Liver (tissue), 9 donors: ENCODE data around the gene UBE2C. TPM values are rescaled to one million over a fixed set of nuclear protein-coding genes. Genes with fewer than 3 reads are reported as not detected.
"Not testable (repeated sequence)": the region's sequence is repeated elsewhere in the genome, so short reads cannot be mapped to it uniquely, and the experiment has no call there.

ENCODE experiments used
- DNase-seq: peaks from one replicate; pipeline ENCODE4 v3.0.0-alpha.2; 2017; ENCODE audit warnings: low spot score
- H3K27ac ChIP-seq, 2 donors: one replicate each; pipeline ENCODE4 v1.7.0; 2013; ENCODE audit warnings: inconsistent platforms in 2 of 2, low read length in 2 of 2, control low read depth in 1 of 2, low read depth in 1 of 2, mild to moderate bottlenecking in 1 of 2
- H3K27me3 ChIP-seq, 4 donors: one replicate each; pipeline versions ENCODE4 v1.6.1 to v1.7.0; 2013; ENCODE audit warnings: low read length in 3 of 4, inconsistent platforms in 1 of 4, mild to moderate bottlenecking in 1 of 4, moderate library complexity in 1 of 4; ENCODE audit not compliant: control insufficient read depth in 4 of 4, insufficient read depth in 4 of 4
- H3K36me3 ChIP-seq, 4 donors: one replicate each; pipeline versions ENCODE4 v1.6.1 to v1.7.0; 2013; ENCODE audit warnings: low read length in 3 of 4, mild to moderate bottlenecking in 3 of 4, low read depth in 1 of 4, moderate library complexity in 1 of 4; ENCODE audit not compliant: control insufficient read depth in 4 of 4, insufficient read depth in 3 of 4
- H3K4me1 ChIP-seq, 4 donors: one replicate each; pipeline versions ENCODE4 v1.6.1 to v1.7.0; 2013; ENCODE audit warnings: low read length in 3 of 4, mild to moderate bottlenecking in 3 of 4, moderate library complexity in 1 of 4; ENCODE audit not compliant: control insufficient read depth in 4 of 4, insufficient read depth in 4 of 4
- H3K4me3 ChIP-seq, 3 donors: one replicate each; pipeline versions ENCODE4 v1.6.1 to v1.7.0; 2013; ENCODE audit warnings: low read length in 3 of 3, control low read depth in 1 of 3, low read depth in 1 of 3, mild to moderate bottlenecking in 1 of 3
- H3K9ac ChIP-seq, 2 donors: one replicate each; pipeline ENCODE4 v1.7.0; 2013; ENCODE audit warnings: low read length in 2 of 2, mild to moderate bottlenecking in 2 of 2, moderate library complexity in 2 of 2, control low read depth in 1 of 2, low read depth in 1 of 2
- H3K9me3 ChIP-seq, 4 donors: one replicate each; pipeline versions ENCODE4 v1.6.1 to v1.7.0; 2013; ENCODE audit warnings: low read length in 3 of 4; ENCODE audit not compliant: control insufficient read depth in 4 of 4
- EGR1 ChIP-seq, 2 donors: IDR thresholded peaks; 2 replicates each; pipeline ENCODE4 v1.6.1; 2016 to 2018; ENCODE audit warnings: antibody characterized with exemption in 2 of 2, low read depth in 2 of 2
- HNF4G ChIP-seq: IDR thresholded peaks from 2 replicates; pipeline ENCODE4 v1.6.1; 2016; ENCODE audit warnings: antibody characterized with exemption
- JUND ChIP-seq, 2 donors: IDR thresholded peaks; 2 replicates each; pipeline ENCODE4 v1.6.1; 2016; ENCODE audit warnings: antibody characterized with exemption in 2 of 2
- RAD21 ChIP-seq, 2 donors: IDR thresholded peaks; 2 replicates each; pipeline ENCODE4 v1.6.1; 2016; ENCODE audit warnings: antibody characterized with exemption in 2 of 2, mild to moderate bottlenecking in 2 of 2
- WGBS: extraction: QIAGEN DNeasy Blood & Tissue Kit; methylation state at CpG from one replicate; pipeline ENCODE4 v1.1.7; 2013; 5-methylcytosine and 5-hydroxymethylcytosine counted together
- polyA plus RNA-seq, 2 donors: library from polyadenylated mRNA; stranded (reverse) in 1 of 2; unstranded in 1 of 2; fragments of 200-250 nt in 1 of 2; fragments of >200 nt in 1 of 2; fragmentation: Nextera tagmentation in 1 of 2; extraction: Ambion mirVana in 1 of 2; gene quantifications; one replicate each; pipeline versions ENCODE4 v1.2.1 to v1.2.3, GENCODE V29; 2013 to 2015
- total RNA-seq, 2 donors: library from RNA; depleted of rRNA; stranded (reverse); fragments of >200 nt; gene quantifications; one replicate each; pipeline ENCODE4 v1.2.3, GENCODE V29; 2014
- TF ChIP-seq, protein P1 (sequence below): fragments of 150-350 bp; IDR thresholded peaks from 2 replicates; pipeline ENCODE4 v1.5.1; 2017; ENCODE audit warnings: improper control_type of control experiment, low read depth, low read length; ENCODE audit not compliant: missing input control
- TF ChIP-seq, protein P2 (sequence below): IDR thresholded peaks from 2 replicates; pipeline ENCODE4 v1.6.1; 2016; ENCODE audit warnings: antibody characterized with exemption
- TF ChIP-seq, protein P3 (sequence below): IDR thresholded peaks from 2 replicates; pipeline ENCODE4 v1.6.1; 2016; ENCODE audit warnings: antibody characterized with exemption, mild to moderate bottlenecking
- TF ChIP-seq, protein P4 (sequence below): IDR thresholded peaks from 2 replicates; pipeline ENCODE4 v1.6.1; 2016; ENCODE audit warnings: antibody characterized with exemption
- donor health status: healthy.
- donor health status: healthy.
- donor health status: healthy.
- donor health status: healthy.
- donor health status: healthy.

Gene UBE2C
- total and polyA plus RNA-seq, 4 donors = 2.7 to 27.6 (median 8.1) TPM; not detected in 1

DNA sequence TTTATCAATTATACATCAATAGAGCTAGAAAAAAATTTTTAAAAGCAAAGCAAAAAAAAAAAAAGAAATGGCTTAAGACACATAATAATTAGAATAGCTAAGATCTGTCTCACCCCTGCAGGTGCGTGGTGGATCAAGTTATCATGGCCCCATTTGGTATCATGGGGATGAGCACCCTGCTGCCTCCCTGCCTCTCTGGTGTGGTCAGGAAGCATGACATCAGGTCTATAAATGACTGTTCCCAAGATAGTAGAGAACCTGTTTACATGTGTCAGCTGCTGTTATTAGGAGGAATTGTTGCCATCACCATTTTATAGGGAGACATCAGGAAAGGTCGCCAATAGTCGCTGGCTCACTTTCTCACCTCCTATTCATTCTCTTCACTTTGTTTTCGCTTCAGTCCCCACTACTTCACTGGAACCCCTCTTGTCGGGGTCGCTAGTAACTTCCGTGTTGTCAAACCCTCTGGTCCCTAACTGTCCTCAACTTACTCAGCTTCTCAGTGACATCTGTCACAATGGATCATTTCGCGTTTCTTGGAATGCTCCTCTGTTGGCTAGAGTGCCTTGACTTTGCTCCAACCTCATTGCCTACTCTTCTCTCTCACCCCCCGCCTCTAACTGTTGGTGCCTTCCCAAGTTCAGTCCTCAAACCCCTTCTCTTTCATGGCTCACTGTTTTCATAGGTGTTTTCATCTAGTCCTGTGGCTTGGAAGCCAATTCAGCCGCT lies 15.9 kb upstream of the UBE2C start:
- DNase-seq = no peak
- Histone ChIP-seq H3K4me1 (peaks cover 0 to 11% (median 9%) of the 10 kb centered on the region in 4 donors), H3K9me3 (no peaks in the 10 kb centered on the region), H3K9ac (no peak overlapping the region), H3K4me3 (no peak overlapping the region), H3K36me3 (peaks cover 0 to 33% (median 29%) of the 10 kb centered on the region in 4 donors), H3K27me3 (no peaks in the 10 kb centered on the region), H3K27ac (no peak overlapping the region)
- WGBS = 96% methylated on average over 11 of the region's 11 CpGs
- no peak for TF ChIP-seq JUND (IDR thresholded peaks at IDR 0.05)
- TF ChIP-seq, protein P1, sequence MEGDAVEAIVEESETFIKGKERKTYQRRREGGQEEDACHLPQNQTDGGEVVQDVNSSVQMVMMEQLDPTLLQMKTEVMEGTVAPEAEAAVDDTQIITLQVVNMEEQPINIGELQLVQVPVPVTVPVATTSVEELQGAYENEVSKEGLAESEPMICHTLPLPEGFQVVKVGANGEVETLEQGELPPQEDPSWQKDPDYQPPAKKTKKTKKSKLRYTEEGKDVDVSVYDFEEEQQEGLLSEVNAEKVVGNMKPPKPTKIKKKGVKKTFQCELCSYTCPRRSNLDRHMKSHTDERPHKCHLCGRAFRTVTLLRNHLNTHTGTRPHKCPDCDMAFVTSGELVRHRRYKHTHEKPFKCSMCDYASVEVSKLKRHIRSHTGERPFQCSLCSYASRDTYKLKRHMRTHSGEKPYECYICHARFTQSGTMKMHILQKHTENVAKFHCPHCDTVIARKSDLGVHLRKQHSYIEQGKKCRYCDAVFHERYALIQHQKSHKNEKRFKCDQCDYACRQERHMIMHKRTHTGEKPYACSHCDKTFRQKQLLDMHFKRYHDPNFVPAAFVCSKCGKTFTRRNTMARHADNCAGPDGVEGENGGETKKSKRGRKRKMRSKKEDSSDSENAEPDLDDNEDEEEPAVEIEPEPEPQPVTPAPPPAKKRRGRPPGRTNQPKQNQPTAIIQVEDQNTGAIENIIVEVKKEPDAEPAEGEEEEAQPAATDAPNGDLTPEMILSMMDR = no peak

DNA sequence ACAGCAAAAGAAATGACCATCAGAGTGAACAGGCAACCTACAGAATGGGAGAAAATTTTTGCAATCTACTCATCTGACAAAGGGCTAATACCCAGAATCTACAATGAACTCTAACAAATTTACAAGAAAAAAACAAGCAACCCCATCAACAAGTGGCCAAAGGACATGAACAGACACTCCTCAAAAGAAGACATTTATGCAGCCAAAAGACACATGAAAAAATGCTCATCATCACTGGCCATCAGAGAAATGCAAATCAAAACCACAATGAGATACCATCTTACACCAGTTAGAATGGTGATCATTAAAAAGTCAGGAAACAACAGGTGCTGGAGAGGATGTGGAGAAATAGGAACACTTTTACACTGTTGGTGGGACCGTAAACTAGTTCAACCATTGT lies 14.9 kb upstream of the UBE2C start:
- not testable (repeated sequence) for H3K27ac ChIP-seq, DNase-seq, H3K4me3 ChIP-seq, H3K9me3 ChIP-seq, H3K4me1 ChIP-seq, H3K9ac ChIP-seq, H3K27me3 ChIP-seq
- H3K36me3 ChIP-seq = peaks cover 4 to 43% (median 36%) of the 10 kb centered on the region in 4 donors
- WGBS = no CpG with 5 or more reads among the region's 1 CpG

DNA sequence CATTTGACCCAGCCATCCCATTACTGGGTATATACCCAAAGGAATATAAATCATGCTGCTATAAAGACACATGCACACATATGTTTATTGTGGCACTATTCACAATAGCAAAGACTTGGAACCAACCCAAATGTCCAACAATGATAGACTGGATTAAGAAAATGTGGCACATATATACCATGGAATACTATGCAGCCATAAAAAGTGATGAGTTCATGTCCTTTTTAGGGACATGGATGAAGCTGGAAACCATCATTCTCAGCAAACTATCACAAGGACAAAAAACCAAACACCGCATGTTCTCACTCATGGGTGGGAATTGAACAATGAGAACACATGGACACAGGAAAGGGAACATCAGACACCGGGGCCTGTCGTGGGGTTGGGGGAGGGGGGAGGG lies 14.5 kb upstream of the UBE2C start:
- peaks cover 4 to 46% (median 40%) of the 10 kb centered on the region in 4 donors for H3K36me3 ChIP-seq
- 90% methylated on average over 3 of the region's 3 CpGs for WGBS
- H3K27ac ChIP-seq, H3K27me3 ChIP-seq, H3K4me1 ChIP-seq, H3K4me3 ChIP-seq, H3K9ac ChIP-seq, DNase-seq, H3K9me3 ChIP-seq: not testable (repeated sequence)

DNA sequence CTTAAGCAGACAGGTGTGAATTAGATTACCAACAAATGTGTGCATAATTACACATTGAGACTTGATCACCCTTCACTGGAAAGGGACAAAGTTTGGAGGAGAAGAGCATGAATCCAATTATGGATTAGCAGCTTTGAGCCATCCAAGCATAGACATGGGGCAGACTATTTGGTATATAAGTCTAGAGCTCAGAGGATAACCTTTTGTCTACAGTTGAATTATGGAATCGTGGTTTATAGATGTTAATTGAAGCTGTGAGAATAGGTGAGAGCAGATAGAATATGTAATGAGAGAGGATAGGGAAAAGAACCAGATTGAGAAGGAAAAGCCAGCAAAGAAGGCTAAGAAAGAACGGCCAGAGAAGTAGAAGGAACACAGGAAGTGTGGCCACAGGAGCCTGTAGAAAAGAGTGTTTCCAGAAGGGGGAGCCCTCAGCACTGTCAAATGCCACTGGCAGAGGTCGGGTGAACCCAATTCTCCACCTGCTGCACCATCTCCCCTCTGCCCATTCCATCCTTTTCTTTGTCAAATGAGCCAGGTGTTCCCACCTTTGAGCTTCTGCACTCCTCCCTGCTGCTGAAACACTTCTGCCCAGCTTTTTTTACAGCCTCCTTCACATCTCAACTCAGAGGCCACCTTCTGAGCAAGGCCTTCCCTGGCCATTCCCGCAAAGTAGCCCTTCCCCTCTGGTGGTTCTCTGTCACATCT lies 13.4 kb upstream of the UBE2C start:
- Histone ChIP-seq H3K9ac (no peak overlapping the region), H3K27me3 (no peaks in the 10 kb centered on the region), H3K4me3 (no peak overlapping the region), H3K4me1 (no peaks in the 10 kb centered on the region), H3K36me3 (peaks cover 8 to 54% (median 48%) of the 10 kb centered on the region in 4 donors), H3K9me3 (no peaks in the 10 kb centered on the region), H3K27ac (no peak overlapping the region)
- 42% methylated on average over 4 of the region's 4 CpGs for WGBS
- TF ChIP-seq, protein P1 = peak; percentile 56
- TF ChIP-seq, protein P2, sequence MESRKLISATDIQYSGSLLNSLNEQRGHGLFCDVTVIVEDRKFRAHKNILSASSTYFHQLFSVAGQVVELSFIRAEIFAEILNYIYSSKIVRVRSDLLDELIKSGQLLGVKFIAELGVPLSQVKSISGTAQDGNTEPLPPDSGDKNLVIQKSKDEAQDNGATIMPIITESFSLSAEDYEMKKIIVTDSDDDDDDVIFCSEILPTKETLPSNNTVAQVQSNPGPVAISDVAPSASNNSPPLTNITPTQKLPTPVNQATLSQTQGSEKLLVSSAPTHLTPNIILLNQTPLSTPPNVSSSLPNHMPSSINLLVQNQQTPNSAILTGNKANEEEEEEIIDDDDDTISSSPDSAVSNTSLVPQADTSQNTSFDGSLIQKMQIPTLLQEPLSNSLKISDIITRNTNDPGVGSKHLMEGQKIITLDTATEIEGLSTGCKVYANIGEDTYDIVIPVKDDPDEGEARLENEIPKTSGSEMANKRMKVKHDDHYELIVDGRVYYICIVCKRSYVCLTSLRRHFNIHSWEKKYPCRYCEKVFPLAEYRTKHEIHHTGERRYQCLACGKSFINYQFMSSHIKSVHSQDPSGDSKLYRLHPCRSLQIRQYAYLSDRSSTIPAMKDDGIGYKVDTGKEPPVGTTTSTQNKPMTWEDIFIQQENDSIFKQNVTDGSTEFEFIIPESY = no peak
- TF ChIP-seq HNF4G (no peak), EGR1 (IDR thresholded peaks at IDR 0.05; ENCODE audit: low read depth in 2 of 2) (no peak), RAD21 (IDR thresholded peaks at IDR 0.05) (peak; percentile 72 to 80)
- TF ChIP-seq, protein P3, sequence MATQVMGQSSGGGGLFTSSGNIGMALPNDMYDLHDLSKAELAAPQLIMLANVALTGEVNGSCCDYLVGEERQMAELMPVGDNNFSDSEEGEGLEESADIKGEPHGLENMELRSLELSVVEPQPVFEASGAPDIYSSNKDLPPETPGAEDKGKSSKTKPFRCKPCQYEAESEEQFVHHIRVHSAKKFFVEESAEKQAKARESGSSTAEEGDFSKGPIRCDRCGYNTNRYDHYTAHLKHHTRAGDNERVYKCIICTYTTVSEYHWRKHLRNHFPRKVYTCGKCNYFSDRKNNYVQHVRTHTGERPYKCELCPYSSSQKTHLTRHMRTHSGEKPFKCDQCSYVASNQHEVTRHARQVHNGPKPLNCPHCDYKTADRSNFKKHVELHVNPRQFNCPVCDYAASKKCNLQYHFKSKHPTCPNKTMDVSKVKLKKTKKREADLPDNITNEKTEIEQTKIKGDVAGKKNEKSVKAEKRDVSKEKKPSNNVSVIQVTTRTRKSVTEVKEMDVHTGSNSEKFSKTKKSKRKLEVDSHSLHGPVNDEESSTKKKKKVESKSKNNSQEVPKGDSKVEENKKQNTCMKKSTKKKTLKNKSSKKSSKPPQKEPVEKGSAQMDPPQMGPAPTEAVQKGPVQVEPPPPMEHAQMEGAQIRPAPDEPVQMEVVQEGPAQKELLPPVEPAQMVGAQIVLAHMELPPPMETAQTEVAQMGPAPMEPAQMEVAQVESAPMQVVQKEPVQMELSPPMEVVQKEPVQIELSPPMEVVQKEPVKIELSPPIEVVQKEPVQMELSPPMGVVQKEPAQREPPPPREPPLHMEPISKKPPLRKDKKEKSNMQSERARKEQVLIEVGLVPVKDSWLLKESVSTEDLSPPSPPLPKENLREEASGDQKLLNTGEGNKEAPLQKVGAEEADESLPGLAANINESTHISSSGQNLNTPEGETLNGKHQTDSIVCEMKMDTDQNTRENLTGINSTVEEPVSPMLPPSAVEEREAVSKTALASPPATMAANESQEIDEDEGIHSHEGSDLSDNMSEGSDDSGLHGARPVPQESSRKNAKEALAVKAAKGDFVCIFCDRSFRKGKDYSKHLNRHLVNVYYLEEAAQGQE = no peak
- TF ChIP-seq, protein P4, sequence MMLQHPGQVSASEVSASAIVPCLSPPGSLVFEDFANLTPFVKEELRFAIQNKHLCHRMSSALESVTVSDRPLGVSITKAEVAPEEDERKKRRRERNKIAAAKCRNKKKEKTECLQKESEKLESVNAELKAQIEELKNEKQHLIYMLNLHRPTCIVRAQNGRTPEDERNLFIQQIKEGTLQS = no peak
- peak; percentile 72 for DNase-seq
